PC-3 (cell line): ENCODE measurements around the gene CKAP5.

Experiments used
- EZH2 ChIP-seq: fragments of 300-600 bp; sonication (generic); IDR thresholded peaks from one replicate; pipeline ENCODE4 v1.6.1; 2017; ENCODE audit warnings: antibody characterized with exemption, mild to moderate bottlenecking, low read length; ENCODE audit not compliant: unreplicated experiment
- EZH2phosphoT487 ChIP-seq: fragments of 300-600 bp; sonication (generic); IDR thresholded peaks from 2 replicates; pipeline ENCODE4 v1.6.1; 2018; ENCODE audit warnings: mild to moderate bottlenecking, antibody characterized with exemption, low read length, borderline replicate concordance
- TF ChIP-seq, protein P1 (sequence below): fragments of 300-600 bp; sonication (generic); conservative IDR thresholded peaks from 2 replicates; pipeline ENCODE4 v1.5.1; 2017; ENCODE audit warnings: antibody characterized with exemption, low read depth, mild to moderate bottlenecking, low read length

DNA sequence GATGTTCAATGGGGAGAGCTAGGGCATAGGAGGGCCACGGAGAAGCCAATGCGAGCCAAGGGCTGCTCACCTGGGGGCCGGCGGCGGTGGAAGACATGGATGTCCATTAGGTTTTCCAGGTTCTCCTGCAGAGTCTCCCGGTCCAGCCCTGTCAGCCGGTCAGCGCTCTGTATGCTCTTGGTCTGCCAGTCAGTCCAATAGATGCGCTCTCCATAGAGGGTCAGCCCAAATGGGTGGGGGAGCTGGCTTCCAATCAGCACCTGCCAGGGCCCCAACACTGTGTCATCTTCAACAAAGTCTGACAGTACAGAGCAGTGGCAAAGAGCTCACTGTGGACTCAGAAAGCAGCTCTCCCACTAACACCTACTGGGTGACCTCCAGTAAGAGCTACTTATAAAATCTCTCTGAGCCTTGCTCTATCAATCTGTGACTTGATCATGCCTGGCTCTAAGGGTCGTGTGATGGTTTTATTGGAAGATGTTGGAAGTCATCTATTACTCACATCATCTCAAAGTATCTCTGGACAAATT lies 33.0 kb upstream of the CKAP5 start:
- TF ChIP-seq, protein P1, sequence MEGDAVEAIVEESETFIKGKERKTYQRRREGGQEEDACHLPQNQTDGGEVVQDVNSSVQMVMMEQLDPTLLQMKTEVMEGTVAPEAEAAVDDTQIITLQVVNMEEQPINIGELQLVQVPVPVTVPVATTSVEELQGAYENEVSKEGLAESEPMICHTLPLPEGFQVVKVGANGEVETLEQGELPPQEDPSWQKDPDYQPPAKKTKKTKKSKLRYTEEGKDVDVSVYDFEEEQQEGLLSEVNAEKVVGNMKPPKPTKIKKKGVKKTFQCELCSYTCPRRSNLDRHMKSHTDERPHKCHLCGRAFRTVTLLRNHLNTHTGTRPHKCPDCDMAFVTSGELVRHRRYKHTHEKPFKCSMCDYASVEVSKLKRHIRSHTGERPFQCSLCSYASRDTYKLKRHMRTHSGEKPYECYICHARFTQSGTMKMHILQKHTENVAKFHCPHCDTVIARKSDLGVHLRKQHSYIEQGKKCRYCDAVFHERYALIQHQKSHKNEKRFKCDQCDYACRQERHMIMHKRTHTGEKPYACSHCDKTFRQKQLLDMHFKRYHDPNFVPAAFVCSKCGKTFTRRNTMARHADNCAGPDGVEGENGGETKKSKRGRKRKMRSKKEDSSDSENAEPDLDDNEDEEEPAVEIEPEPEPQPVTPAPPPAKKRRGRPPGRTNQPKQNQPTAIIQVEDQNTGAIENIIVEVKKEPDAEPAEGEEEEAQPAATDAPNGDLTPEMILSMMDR: no peak
- TF ChIP-seq EZH2: no peak
- no peak for TF ChIP-seq EZH2phosphoT487
